ENCODE data around the gene KCNE3. TPM values are rescaled to one million over a fixed set of nuclear protein-coding genes. Genes with fewer than 3 reads are reported as not detected.

KCNE3 gene
- total and polyA plus RNA-seq, 10 of the 15 experiments (the other 5 are each of a cell fraction or from before 2014, with no cell fraction given), result not detected

GRCh38 chr11:74504100-74504691 is 36.8 kb upstream of the KCNE3 start:
- H4K20me1 ChIP-seq (ENCODE audit: control insufficient read depth, insufficient read depth), result no peaks in the 10 kb centered on the region
- ChIA-PET POLR2A (no interaction called here), CTCF (interaction anchor here (0.6 kb wide), 1 partner anchor 57 kb away, joined by 3 read pairs; no protein-coding TSS in a partner anchor), SMC1A (ENCODE audit: uncharacterized antibody, unreplicated experiment) (interaction anchor here (0.7 kb wide), 1 partner anchor 596 kb away, joined by 3 read pairs; no protein-coding TSS in a partner anchor), RAD21 (ENCODE audit: unreplicated experiment) (no interaction called here)
- intact Hi-C loops (cut with micrococcal nuclease; ENCODE audit: unreplicated experiment) (no loop called here), in situ Hi-C loops (cut with MboI) (no loop called here)
- DNase-seq (ENCODE audit: low read depth, low spot score) (no peak), FAIRE-seq (no peak), ATAC-seq (no peak)
- TF ChIP-seq RBBP5 (conservative IDR thresholded peaks at IDR 0.05) (no peak), PBX3 (IDR thresholded peaks at IDR 0.05; ENCODE audit: insufficient replicate concordance, low read depth, low read length) (no peak), ZZZ3 (IDR thresholded peaks at IDR 0.05; ENCODE audit: control insufficient read depth, insufficient read length, low read depth) (no peak), FOXK2 (IDR thresholded peaks at IDR 0.05) (no peak), BHLHE40 (IDR thresholded peaks at IDR 0.05; ENCODE audit: borderline replicate concordance in 1 of 2, low read depth in 2 of 2, low read length in 1 of 2) (no peak), CEBPB (IDR thresholded peaks at IDR 0.05; ENCODE audit: borderline replicate concordance in 1 of 2, low read depth in 2 of 2, low read length in 2 of 2) (no peak), KDM1A (IDR thresholded peaks at IDR 0.05; ENCODE audit: borderline replicate concordance) (no peak), ESRRA (IDR thresholded peaks at IDR 0.05; ENCODE audit: low read length) (no peak), STAT3 (IDR thresholded peaks at IDR 0.05; ENCODE audit: low read depth, low read length) (no peak), MYC (IDR thresholded peaks at IDR 0.05; ENCODE audit: insufficient read depth, insufficient read length, insufficient replicate concordance, low read length, severe bottlenecking) (no peak), EGR1 (IDR thresholded peaks at IDR 0.05; ENCODE audit: borderline replicate concordance in 1 of 2, low read depth in 2 of 2, low read length in 2 of 2) (no peak), MEF2A (IDR thresholded peaks at IDR 0.05; ENCODE audit: insufficient read depth, low read depth, low read length) (no peak), CREB1 (IDR thresholded peaks at IDR 0.05; ENCODE audit: low read depth) (no peak), JUND (IDR thresholded peaks at IDR 0.05; ENCODE audit: low read depth, low read length) (no peak), ELK1 (IDR thresholded peaks at IDR 0.05; ENCODE audit: low read depth, low read length) (no peak), ZBED1 (IDR thresholded peaks at IDR 0.05; ENCODE audit: borderline replicate concordance) (no peak)
- H3K9me3 ChIP-seq (replicated peaks; ENCODE audit: control insufficient read depth, insufficient read depth, low read length), result peaks cover 1% of the 10 kb centered on the region; the same call in 1 of the 3 replicates
- H3K4me1 ChIP-seq (ENCODE audit: control insufficient read depth, insufficient read depth, low read length), result no peaks in the 10 kb centered on the region
- WGBS (ENCODE audit: insufficient coverage, insufficient replicate concordance, low lambda C conversion rate, missing lambda C conversion rate), result 36% methylated on average over 1 of the region's 1 CpG
- H3K9ac ChIP-seq (ENCODE audit: control insufficient read depth, insufficient read depth, low read length), result no peak overlapping the region
- H3K36me3 ChIP-seq (ENCODE audit: control insufficient read depth in 2 of 2, insufficient read depth in 2 of 2, low read length in 1 of 2), result no peaks in the 10 kb centered on the region
- no peak overlapping the region for H2AFZ ChIP-seq (ENCODE audit: control insufficient read depth, low read depth, low read length)
- BruUV-seq (replicated peaks), result no TSS peak
- no peaks in the 10 kb centered on the region; a peak in 1 of 4 replicates for H3K27me3 ChIP-seq (replicated peaks in 1 of 2; ENCODE audit: control insufficient read depth in 2 of 2, insufficient read depth in 2 of 2, low read length in 1 of 2)
- no peak overlapping the region for H3K27ac ChIP-seq (ENCODE audit: control insufficient read depth, insufficient read depth)
- no peak overlapping the region for H3K4me2 ChIP-seq (ENCODE audit: control insufficient read depth, insufficient read depth)
- no peak overlapping the region for H3K4me3 ChIP-seq
- no peaks in the 10 kb centered on the region for H3K79me2 ChIP-seq (ENCODE audit: control insufficient read depth, insufficient read depth, low read length)
